ENCODE data around the gene KIAA1671.

DNA sequence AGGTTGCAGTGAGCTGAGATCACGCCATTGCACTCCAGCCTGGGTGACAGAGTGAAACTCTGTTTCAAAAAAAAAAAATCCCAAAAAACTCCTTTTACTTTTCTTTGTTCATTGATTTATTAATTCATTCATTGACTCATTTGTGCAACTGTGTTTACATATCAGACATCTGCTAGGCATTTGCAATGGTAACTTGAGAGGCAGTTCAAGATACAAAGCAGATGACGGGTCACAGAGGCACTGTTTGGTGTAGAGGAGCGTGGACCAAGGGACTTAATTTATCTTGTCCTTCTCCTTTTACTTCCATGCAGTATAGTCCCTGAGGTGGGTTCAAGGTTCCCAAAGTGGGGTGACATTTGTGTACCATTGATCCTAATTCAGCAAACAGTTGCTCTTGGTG lies 71.4 kb downstream of the KIAA1671 start:
- TF ChIP-seq POLR2AphosphoS5 (IDR thresholded peaks at IDR 0.05) (no peak), SMC3 (conservative IDR thresholded peaks at IDR 0.05; ENCODE audit: poor library complexity) (no peak), EZH2 (IDR thresholded peaks at IDR 0.05; ENCODE audit: borderline replicate concordance, insufficient read depth, low read length, poor library complexity, severe bottlenecking) (no peak), RAD21 (conservative IDR thresholded peaks at IDR 0.05) (no peak), MXI1 (conservative IDR thresholded peaks at IDR 0.05; ENCODE audit: poor library complexity, severe bottlenecking) (no peak)
- TF ChIP-seq, protein P1, sequence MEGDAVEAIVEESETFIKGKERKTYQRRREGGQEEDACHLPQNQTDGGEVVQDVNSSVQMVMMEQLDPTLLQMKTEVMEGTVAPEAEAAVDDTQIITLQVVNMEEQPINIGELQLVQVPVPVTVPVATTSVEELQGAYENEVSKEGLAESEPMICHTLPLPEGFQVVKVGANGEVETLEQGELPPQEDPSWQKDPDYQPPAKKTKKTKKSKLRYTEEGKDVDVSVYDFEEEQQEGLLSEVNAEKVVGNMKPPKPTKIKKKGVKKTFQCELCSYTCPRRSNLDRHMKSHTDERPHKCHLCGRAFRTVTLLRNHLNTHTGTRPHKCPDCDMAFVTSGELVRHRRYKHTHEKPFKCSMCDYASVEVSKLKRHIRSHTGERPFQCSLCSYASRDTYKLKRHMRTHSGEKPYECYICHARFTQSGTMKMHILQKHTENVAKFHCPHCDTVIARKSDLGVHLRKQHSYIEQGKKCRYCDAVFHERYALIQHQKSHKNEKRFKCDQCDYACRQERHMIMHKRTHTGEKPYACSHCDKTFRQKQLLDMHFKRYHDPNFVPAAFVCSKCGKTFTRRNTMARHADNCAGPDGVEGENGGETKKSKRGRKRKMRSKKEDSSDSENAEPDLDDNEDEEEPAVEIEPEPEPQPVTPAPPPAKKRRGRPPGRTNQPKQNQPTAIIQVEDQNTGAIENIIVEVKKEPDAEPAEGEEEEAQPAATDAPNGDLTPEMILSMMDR (IDR thresholded peaks at IDR 0.05; ENCODE audit: poor library complexity, severe bottlenecking): no peak
- TF ChIP-seq, protein P2, sequence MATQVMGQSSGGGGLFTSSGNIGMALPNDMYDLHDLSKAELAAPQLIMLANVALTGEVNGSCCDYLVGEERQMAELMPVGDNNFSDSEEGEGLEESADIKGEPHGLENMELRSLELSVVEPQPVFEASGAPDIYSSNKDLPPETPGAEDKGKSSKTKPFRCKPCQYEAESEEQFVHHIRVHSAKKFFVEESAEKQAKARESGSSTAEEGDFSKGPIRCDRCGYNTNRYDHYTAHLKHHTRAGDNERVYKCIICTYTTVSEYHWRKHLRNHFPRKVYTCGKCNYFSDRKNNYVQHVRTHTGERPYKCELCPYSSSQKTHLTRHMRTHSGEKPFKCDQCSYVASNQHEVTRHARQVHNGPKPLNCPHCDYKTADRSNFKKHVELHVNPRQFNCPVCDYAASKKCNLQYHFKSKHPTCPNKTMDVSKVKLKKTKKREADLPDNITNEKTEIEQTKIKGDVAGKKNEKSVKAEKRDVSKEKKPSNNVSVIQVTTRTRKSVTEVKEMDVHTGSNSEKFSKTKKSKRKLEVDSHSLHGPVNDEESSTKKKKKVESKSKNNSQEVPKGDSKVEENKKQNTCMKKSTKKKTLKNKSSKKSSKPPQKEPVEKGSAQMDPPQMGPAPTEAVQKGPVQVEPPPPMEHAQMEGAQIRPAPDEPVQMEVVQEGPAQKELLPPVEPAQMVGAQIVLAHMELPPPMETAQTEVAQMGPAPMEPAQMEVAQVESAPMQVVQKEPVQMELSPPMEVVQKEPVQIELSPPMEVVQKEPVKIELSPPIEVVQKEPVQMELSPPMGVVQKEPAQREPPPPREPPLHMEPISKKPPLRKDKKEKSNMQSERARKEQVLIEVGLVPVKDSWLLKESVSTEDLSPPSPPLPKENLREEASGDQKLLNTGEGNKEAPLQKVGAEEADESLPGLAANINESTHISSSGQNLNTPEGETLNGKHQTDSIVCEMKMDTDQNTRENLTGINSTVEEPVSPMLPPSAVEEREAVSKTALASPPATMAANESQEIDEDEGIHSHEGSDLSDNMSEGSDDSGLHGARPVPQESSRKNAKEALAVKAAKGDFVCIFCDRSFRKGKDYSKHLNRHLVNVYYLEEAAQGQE (IDR thresholded peaks at IDR 0.05; ENCODE audit: borderline replicate concordance): no peak
